Colonic mucosa (tissue), 4 donors: ENCODE measurements around the gene MSI2. TPM values are rescaled to one million over a fixed set of nuclear protein-coding genes. Genes with fewer than 3 reads are reported as not detected.

Experiments used
- DNase-seq: peaks from one replicate; pipeline ENCODE4 v3.0.0-alpha.2; 2020
- H3K27ac ChIP-seq: fragments of 200-600 bp; one replicate; pipeline ENCODE4 v1.8.0; 2021
- H3K27me3 ChIP-seq: fragments of 200-600 bp; one replicate; pipeline ENCODE4 v1.8.0; 2021
- H3K36me3 ChIP-seq: fragments of 200-600 bp; one replicate; pipeline ENCODE4 v1.8.0; 2021
- H3K4me1 ChIP-seq: fragments of 200-600 bp; one replicate; pipeline ENCODE4 v1.8.0; 2021; ENCODE audit warnings: mild to moderate bottlenecking
- H3K4me3 ChIP-seq: fragments of 200-600 bp; one replicate; pipeline ENCODE4 v1.8.0; 2021
- H3K9ac ChIP-seq, 2 donors: one replicate each; pipeline ENCODE4 v1.7.0; 2013; ENCODE audit warnings: control low read depth in 2 of 2, low read depth in 2 of 2, low read length in 2 of 2
- H3K9me3 ChIP-seq: fragments of 200-600 bp; one replicate; pipeline ENCODE4 v1.8.0; 2021
- CTCF ChIP-seq: fragments of 200-600 bp; IDR thresholded peaks from one replicate; pipeline ENCODE4 v1.8.0; 2022; ENCODE audit warnings: antibody characterized with exemption, mild to moderate bottlenecking
- intact Hi-C: fragments of 100-400 bp; cut with DNase I; formaldehyde crosslinking; loops from one replicate; pipeline ENCODE4 v1.14.1; 2022
- total RNA-seq, 2 donors: library from RNA; stranded (reverse); fragmentation: NEBNext Ultra II Directional in 1 of 2; extraction: Animal tissue kit (Norgen Biotek cat#: 25700) in 1 of 2; gene quantifications; one replicate each; pipeline ENCODE4 v1.2.1, GENCODE V29; 2021
- donor health status: healthy.
- donor health status: DM: no; HTN: no; CAD: no.
- donor health status: DM: no; HTN: no; CAD: no.

MSI2 gene
- total RNA-seq, 2 donors from 2014 or later, result 61.6 to 75.4 TPM

- H3K4me1 ChIP-seq, result no peaks in the 10 kb centered on the region
- H3K27me3 ChIP-seq, result no peaks in the 10 kb centered on the region
- no peaks in the 10 kb centered on the region for H3K36me3 ChIP-seq
- intact Hi-C loops, result no loop called here
- no peak overlapping the region for H3K27ac ChIP-seq
- H3K4me3 ChIP-seq, result no peak overlapping the region
- DNase-seq, result no peak
- H3K9ac ChIP-seq, result no peak overlapping the region
- H3K9me3 ChIP-seq, result no peaks in the 10 kb centered on the region
- TF ChIP-seq CTCF, result no peak
Observed at GRCh38 chr17:57553526-57553925, 297.2 kb downstream of the MSI2 start.

DNA sequence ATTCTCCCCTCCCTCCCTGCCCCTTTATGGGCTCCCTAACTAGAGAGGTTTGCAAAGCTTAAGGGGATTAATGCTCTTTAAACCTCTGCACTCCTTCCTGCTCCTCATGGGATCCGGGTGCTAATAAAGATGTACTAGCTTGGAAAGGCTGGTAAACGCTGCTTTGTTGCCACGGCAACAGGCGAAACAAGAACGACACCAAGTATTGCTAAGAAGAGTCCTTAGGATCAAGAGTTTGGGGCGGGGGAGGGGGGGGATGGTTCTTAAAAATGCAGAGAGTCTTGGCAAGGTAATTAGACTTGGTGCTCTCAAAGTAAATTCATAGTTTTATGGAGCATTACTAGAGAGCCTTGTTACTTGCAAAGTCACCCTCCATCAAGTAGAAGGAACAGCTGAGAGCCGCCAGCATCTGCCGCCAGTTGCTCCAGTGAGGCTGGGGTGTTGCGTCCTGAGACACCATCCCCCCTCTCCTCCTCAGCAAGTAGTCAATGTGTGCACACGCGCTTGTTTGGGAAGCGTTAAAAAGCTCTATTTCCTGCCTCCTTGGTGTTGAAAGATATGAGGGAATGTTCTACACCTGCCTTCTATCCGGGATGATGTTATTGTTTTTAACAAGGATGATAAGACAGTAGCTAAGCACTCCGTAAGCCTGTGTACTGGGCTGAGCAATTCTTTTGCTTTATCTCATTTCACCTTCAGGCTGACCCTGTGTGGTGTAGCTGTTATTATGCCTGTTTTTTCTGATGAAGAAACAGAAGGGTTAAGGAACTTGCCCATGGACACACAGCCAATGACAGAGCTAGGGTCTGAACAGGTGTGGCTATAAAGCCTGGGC is 297.9 kb downstream of the MSI2 start:
- intact Hi-C loops, result no loop called here
- Histone ChIP-seq H3K27me3 (no peaks in the 10 kb centered on the region), H3K4me1 (no peaks in the 10 kb centered on the region), H3K9ac (no peak overlapping the region), H3K4me3 (no peak overlapping the region), H3K27ac (no peak overlapping the region), H3K36me3 (no peaks in the 10 kb centered on the region), H3K9me3 (no peaks in the 10 kb centered on the region)
- no peak for DNase-seq
- TF ChIP-seq CTCF, result no peak

DNA sequence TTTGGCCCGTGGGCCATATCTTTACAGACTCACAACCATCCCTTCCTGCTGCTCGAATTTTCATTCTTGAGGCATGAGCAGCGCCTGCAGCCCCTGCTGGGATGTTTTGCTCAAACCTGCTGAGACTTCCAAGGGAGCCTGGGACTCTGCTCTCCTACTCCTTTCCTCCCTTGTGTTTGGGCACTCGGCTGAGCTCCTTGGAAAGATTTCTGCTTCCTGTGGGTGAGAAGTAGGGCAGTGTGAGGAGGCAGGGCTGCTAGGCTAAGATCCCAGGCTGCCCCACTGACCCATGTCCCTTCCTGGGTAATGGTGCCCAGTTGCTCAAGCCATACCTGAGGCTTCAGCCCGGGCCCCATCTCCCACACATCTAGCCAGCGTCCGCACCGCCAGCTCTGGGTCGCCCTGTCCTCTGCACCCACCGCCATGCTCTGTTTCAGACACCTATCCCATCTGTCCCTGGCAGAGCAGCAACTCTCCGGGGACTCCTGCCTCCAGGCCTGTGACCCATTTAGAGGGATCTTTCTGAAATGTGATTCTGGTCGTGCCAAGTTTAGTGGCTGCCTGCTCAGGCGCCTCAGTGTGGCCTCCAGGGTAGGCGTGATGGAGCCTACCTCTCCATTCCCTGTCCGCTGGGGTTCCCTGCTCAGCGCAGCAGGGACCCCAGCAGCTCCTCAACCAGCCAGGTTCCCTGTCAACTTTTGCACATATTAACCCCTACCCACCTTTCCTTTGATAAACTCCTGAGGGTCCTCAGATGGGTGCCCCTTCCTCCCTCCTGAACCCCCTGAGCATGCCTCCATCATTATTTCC is 298.7 kb downstream of the MSI2 start:
- H3K4me3 ChIP-seq, result no peak overlapping the region
- peak overlapping the region in 1 of 2 donors; percentile 5 for H3K9ac ChIP-seq
- no peaks in the 10 kb centered on the region for H3K9me3 ChIP-seq
- TF ChIP-seq CTCF, result no peak
- H3K36me3 ChIP-seq, result no peaks in the 10 kb centered on the region
- no peaks in the 10 kb centered on the region for H3K4me1 ChIP-seq
- H3K27ac ChIP-seq, result no peak overlapping the region
- no peaks in the 10 kb centered on the region for H3K27me3 ChIP-seq
- intact Hi-C loops, result no loop called here
- no peak for DNase-seq

- Histone ChIP-seq H3K27me3 (no peaks in the 10 kb centered on the region), H3K36me3 (no peaks in the 10 kb centered on the region), H3K27ac (no peak overlapping the region), H3K9me3 (no peaks in the 10 kb centered on the region), H3K9ac (no peak overlapping the region), H3K4me1 (no peaks in the 10 kb centered on the region), H3K4me3 (no peak overlapping the region)
- intact Hi-C loops, result no loop called here
- no peak for DNase-seq
- no peak for TF ChIP-seq CTCF
Observed at GRCh38 chr17:57555636-57556175, 299.4 kb downstream of the MSI2 start.

DNA sequence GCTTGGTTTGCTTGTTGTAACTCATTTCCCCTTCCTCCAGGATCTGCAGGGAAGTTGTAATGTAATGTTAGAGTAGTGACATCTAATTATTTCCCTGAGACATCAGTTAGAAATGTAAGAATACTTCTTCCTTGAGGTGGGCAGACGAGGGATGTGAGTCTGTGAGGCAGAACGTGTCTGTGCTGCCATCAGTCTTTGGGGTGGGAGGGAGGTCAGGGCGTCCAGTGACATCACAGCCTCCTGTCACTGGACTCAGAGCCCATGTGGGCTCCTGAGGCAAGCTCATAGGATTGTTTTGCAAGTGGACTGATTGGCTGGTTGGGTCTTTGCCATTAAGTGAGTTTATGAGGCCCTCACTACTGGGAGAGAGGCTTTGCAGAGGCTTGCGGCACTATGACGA is 300.0 kb downstream of the MSI2 start:
- H3K27ac ChIP-seq, result no peak overlapping the region
- H3K36me3 ChIP-seq, result no peaks in the 10 kb centered on the region
- no peaks in the 10 kb centered on the region for H3K27me3 ChIP-seq
- no peaks in the 10 kb centered on the region for H3K4me1 ChIP-seq
- H3K4me3 ChIP-seq, result no peak overlapping the region
- H3K9ac ChIP-seq, result no peak overlapping the region
- TF ChIP-seq CTCF, result no peak
- intact Hi-C loops, result no loop called here
- DNase-seq, result no peak
- no peaks in the 10 kb centered on the region for H3K9me3 ChIP-seq
